GM03348 (cell line): ENCODE measurements around the gene CDK5R1.

Experiments
- DNase-seq: peaks from one replicate; pipeline ENCODE4 v3.0.0; 2012; ENCODE audit warnings: low spot score

Gene CDK5R1

GRCh38 chr17:32471652-32472051 is 15.1 kb upstream of the CDK5R1 start:
- DNase-seq: no peak

GRCh38 chr17:32475258-32475657 is 11.5 kb upstream of the CDK5R1 start:
- no peak for DNase-seq

GRCh38 chr17:32477220-32477619 is 9.6 kb upstream of the CDK5R1 start:
- DNase-seq: no peak

- DNase-seq: no peak
Observed at GRCh38 chr17:32479074-32479617, 7.6 kb upstream of the CDK5R1 start.

DNA sequence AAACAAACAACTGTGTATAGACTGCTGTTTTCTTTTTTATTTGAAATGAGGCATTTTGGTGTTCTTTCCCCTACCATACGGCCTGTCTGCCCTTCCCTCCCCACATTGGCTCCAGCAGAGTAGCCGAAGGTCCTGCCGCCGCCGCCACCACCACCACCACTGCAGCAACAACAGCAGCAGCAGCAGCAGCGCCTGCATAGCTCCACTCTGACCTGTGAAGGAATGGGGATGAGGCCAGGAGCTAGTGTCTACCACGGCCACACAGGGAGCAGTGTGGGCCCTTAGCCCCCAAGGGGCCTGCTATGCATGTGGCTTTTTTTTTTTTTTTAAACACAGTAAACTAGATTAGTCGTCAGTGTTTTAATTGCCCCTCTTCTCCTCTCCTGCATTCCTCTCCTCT is 5.6 kb upstream of the CDK5R1 start:
- no peak for DNase-seq

GRCh38 chr17:32482568-32483320 is 4.0 kb upstream of the CDK5R1 start:
- DNase-seq: no peak

GRCh38 chr17:32483451-32484019 is 3.3 kb upstream of the CDK5R1 start:
- peak; percentile 88 for DNase-seq

DNA sequence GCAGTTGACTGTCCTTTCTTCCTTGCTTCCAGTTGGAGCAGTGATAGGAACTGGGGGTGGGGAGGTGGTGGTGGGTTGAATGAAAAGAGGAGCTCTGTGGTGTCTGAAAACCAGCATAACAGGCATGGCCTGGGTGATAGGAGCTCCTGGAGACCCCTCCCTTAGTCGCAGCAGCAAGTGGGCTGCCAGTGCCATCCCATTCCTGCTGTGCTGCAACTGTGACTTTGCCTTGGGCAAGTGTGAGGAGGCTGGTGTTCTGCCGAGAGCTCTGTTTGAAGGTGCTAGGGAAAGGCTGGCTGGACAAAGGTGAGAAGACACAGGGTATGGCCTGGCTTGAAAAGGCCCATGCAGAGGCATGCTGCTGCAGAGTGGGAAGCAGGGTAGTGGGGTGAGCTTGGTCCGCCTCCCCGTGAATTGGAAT is 2.7 kb upstream of the CDK5R1 start:
- DNase-seq: no peak

GRCh38 chr17:32484628-32485027 is 2.2 kb upstream of the CDK5R1 start:
- DNase-seq: no peak

DNA sequence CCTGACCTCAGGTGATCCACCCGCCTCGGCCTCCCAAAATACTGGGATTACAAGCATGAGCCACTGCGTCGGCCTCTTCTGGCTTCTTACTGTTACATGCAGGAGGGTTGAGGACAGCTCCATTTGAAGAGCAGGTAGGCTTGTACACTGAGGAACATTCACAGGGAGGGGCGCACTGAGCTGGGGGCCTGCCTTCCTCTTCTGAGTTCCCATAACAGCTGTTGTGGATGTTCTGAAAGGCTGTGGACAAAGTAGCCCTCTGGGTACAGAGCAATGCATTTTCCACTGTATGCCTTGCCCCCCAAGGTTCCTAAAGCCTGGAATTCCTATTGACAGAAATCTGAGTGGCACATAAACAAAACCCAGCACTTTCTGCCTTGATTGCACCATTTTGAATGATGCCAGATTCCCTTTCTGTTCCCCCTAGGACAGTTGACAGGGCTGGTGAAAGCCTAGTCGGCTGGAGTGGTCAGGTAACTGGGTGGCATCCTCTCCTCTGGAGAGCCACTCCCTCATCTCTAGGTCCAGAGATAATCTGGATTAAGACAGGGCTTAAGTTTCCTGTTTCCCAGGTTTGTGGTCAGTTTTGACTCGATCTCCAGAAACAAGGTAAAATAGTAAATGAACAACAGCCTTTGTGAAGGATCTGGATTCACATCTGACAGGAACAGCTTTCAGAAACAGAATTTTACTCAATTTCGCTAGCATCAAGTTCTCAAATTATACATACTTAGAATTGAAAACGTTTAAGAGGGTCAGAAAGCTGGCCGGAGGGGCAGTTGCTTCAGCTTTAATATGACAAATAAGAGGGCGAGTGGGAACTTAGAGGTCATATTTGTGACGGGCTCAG is 1.3 kb upstream of the CDK5R1 start:
- no peak for DNase-seq

DNA sequence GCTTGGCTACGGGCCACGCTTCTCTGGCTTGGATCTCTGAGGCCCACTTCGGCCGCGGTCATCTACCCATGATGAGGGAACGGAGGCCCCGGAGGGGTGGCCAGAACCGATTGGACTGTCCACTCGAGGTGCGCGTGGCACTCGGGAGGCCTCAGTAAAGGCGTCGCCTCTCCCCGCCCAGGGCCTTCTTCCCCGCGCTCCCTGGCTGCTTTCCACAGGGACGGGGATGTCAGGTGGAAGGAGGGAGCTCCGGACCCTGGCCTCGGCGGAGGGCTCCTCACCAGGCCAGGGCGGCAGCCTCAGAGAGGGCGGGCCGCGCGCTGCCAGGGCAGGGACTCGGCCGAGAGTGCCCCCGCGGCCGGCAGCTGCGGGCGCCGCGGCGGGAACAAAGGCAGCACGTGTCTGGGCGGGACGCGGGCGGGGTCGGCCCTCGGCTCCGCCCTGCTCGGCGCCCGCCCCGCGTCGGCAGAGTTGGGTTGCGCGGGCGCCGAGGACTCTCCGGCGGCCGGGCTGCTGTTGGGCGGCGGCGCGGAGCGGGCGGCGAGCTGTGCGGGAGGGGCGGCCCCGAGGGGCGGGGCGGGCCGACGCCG is 587 bp upstream of the CDK5R1 start:
- peak; percentile 96 for DNase-seq

GRCh38 chr17:32487473-32488176 is 832 bp downstream of the CDK5R1 start:
- DNase-seq: peak; percentile 50

GRCh38 chr17:32488177-32488542 is 1.4 kb downstream of the CDK5R1 start:
- DNase-seq: no peak

GRCh38 chr17:32488604-32489180 is 1.9 kb downstream of the CDK5R1 start:
- no peak for DNase-seq

GRCh38 chr17:32489320-32490100 is 2.7 kb downstream of the CDK5R1 start:
- no peak for DNase-seq

GRCh38 chr17:32490101-32490482 is 3.3 kb downstream of the CDK5R1 start:
- no peak for DNase-seq

- DNase-seq: no peak
Observed at GRCh38 chr17:32491371-32492263, 4.8 kb downstream of the CDK5R1 start.

DNA sequence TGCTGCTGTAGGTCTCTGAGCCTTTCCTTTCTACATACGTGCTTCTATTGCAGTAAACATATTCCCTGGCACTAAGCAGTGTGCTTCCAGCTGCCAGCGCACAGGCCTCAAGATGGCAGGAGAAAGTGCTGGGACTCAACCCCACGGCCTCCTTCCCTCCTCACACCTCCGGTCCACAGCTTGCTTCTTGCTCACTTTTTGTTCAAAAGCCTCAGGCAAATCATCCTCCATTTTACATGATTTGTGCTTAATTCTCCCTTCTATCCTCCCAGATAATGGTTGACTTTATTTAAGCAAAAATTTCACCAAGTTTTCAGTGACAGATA is 5.4 kb downstream of the CDK5R1 start:
- no peak for DNase-seq

DNA sequence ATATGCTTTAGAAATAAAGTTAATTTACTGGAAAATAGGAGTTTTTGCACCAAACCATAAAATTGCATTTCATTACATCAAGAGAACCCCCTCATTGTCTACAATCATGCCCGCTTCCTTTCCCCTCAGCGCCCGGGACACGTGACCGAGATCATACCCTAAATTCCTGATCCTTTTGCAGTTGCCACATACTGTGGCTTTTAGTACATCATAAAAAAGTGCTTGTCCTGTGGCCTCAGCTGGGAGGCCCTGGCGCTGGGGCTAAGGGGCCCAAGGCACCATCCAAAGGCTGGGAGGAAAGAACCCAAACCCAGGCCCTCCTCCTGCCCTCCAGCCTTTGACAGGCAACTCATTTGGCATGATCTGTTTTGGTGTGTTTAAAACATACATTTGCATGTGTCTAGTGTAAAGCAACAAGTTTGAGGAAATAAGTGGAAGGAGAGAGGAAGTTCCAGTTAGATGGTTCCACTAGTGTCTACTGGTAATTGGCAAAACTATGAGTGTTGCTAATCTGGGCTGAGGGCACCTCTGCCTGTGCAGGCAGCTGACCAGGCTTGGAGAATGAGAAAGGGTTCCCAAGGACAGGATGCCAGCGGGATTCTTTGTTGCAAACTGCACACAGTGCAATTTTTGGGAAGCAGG is 6.0 kb downstream of the CDK5R1 start:
- DNase-seq: no peak
